ENCODE data around the gene DESI2. TPM values are rescaled to one million over a fixed set of nuclear protein-coding genes. Genes with fewer than 3 reads are reported as not detected.

Gene DESI2
- total and polyA plus RNA-seq, 8 donors = 3.5 to 74.7 (median 19.0) TPM

DNA sequence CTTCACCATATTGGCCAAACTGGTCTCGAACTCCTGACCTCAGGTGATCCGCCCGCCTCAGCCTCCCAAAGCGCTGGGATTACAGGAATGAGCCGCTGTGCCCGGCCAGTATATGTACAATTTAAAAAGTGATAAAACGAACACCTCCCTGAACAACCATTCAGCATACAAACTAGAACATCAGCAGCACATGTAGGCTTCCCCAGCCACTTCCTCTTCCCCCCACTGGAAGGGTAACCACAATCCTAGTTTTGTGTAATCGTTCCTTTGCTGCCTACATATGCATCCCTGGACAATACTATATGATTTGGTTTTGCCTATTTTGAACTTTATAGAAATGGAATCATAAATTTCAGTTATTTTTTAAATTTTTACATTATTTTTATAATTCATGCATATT is 60.4 kb downstream of the DESI2 start:
- no peaks in the 10 kb centered on the region for H3K9me3 ChIP-seq
- DNase-seq = no peak
- H3K36me3 ChIP-seq = peaks cover 0 to 5% (median 0%) of the 10 kb centered on the region in 4 donors
- H3K27me3 ChIP-seq = no peaks in the 10 kb centered on the region
- intact Hi-C loops (cut with DNase I; ENCODE audit: low total_unique reads) = no loop called here
- 85 to 92% (median 88%) methylated on average over 8 of the region's 8 CpGs for WGBS, 5 donors
- no peak overlapping the region for H3K27ac ChIP-seq
- TF ChIP-seq, protein P1, sequence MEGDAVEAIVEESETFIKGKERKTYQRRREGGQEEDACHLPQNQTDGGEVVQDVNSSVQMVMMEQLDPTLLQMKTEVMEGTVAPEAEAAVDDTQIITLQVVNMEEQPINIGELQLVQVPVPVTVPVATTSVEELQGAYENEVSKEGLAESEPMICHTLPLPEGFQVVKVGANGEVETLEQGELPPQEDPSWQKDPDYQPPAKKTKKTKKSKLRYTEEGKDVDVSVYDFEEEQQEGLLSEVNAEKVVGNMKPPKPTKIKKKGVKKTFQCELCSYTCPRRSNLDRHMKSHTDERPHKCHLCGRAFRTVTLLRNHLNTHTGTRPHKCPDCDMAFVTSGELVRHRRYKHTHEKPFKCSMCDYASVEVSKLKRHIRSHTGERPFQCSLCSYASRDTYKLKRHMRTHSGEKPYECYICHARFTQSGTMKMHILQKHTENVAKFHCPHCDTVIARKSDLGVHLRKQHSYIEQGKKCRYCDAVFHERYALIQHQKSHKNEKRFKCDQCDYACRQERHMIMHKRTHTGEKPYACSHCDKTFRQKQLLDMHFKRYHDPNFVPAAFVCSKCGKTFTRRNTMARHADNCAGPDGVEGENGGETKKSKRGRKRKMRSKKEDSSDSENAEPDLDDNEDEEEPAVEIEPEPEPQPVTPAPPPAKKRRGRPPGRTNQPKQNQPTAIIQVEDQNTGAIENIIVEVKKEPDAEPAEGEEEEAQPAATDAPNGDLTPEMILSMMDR (IDR thresholded peaks at IDR 0.05) = no peak
- TF ChIP-seq POLR2A (IDR thresholded peaks at IDR 0.05) (no peak), POLR2AphosphoS5 (IDR thresholded peaks at IDR 0.05) (no peak), EP300 (IDR thresholded peaks at IDR 0.05) (no peak)
- H3K4me3 ChIP-seq = no peak overlapping the region
- H3K4me1 ChIP-seq = peaks cover 0 to 11% (median 0%) of the 10 kb centered on the region in 4 donors

GRCh38 chr1:244727871-244728474 is 75.0 kb downstream of the DESI2 start:
- Histone ChIP-seq H3K27ac (no peak overlapping the region), H3K36me3 (no peaks in the 10 kb centered on the region), H3K9me3 (no peaks in the 10 kb centered on the region), H3K4me3 (no peak overlapping the region), H3K27me3 (peaks cover 0 to 8% (median 0%) of the 10 kb centered on the region in 3 donors), H3K4me1 (peaks cover 0 to 18% (median 11%) of the 10 kb centered on the region in 4 donors)
- intact Hi-C loops (cut with DNase I; ENCODE audit: low total_unique reads) = no loop called here
- no peak for DNase-seq
- TF ChIP-seq, protein P1 (IDR thresholded peaks at IDR 0.05) = no peak
- TF ChIP-seq POLR2A (IDR thresholded peaks at IDR 0.05) (no peak), POLR2AphosphoS5 (IDR thresholded peaks at IDR 0.05) (no peak), EP300 (IDR thresholded peaks at IDR 0.05) (no peak)
- 90 to 94% (median 91%) methylated on average over 11 of the region's 11 CpGs for WGBS, 5 donors

DNA sequence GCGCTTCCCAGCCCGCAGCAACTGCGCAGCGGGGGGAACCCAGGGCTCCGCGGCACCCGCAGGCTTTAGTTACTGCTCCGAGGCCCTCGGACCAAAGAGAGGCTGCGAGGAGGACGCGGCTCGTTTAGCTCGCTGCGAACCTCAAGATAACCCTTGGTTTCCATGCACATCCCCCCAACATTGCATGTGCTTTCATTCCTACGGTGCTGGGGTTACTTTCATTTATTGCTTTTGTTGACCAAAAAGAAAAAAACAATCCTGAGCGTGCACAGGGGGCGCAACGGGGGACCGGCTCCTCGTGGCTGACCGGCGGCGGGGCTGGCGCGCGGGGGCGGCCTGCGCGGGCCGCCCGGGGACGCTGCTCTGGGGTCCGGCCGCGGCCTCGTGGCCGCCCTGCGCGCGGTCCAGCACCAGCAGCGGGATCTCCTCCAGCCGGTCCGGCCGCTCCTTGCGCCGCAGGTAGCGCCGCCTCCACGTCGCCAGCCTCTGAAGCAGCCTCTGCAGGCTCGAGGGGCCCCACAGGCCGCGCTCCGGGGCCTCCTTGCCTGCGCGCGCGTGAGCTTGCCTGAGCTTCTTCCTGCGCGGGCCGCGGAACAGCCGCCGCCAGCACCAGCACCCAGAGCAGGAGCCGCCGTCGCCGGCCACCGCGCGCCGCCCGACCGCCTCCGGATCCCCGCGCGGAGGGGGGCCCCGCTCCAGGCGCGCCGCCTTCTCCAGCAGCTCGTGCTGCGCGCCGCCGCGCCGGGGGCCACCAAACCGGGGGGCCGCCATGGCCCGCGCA is 77.4 kb downstream of the DESI2 start:
- TF ChIP-seq POLR2A (IDR thresholded peaks at IDR 0.05) = no peak
- TF ChIP-seq, protein P1 (IDR thresholded peaks at IDR 0.05) = no peak
- no peak for TF ChIP-seq EP300 (IDR thresholded peaks at IDR 0.05)
- no peak for TF ChIP-seq POLR2AphosphoS5 (IDR thresholded peaks at IDR 0.05)

GRCh38 chr1:244730934-244731434 is 78.1 kb downstream of the DESI2 start:
- Histone ChIP-seq H3K27me3 (peaks cover 0 to 8% (median 0%) of the 10 kb centered on the region in 3 donors), H3K36me3 (no peaks in the 10 kb centered on the region), H3K9me3 (peaks cover 0 to 13% (median 0%) of the 10 kb centered on the region in 4 donors), H3K27ac (peak overlapping the region in 4 of 5 donors; percentile 65 to 81 (median 74)), H3K4me1 (peaks cover 0 to 18% (median 11%) of the 10 kb centered on the region in 4 donors), H3K4me3 (peak overlapping the region; percentile 61 to 76 (median 64))
- 43 to 78% (median 49%) methylated on average over 8 to 28 of the region's 28 CpGs for WGBS, 5 donors
- intact Hi-C loops (cut with DNase I; ENCODE audit: low total_unique reads) = no loop called here
- no peak for TF ChIP-seq POLR2AphosphoS5 (IDR thresholded peaks at IDR 0.05)
- TF ChIP-seq, protein P1 (IDR thresholded peaks at IDR 0.05) = no peak
- no peak for TF ChIP-seq POLR2A (IDR thresholded peaks at IDR 0.05)
- no peak for TF ChIP-seq EP300 (IDR thresholded peaks at IDR 0.05)
- DNase-seq = no peak

More for the DNA sequence above, 77.4 kb downstream of the DESI2 start:
- intact Hi-C loops (cut with DNase I; ENCODE audit: low total_unique reads) = no loop called here
- no peaks in the 10 kb centered on the region for H3K36me3 ChIP-seq
- H3K9me3 ChIP-seq = peaks cover 0 to 6% (median 0%) of the 10 kb centered on the region in 4 donors
- H3K27ac ChIP-seq = peak overlapping the region in 4 of 5 donors; percentile 65 to 81 (median 74)
- peaks cover 0 to 8% (median 0%) of the 10 kb centered on the region in 3 donors for H3K27me3 ChIP-seq
- H3K4me3 ChIP-seq = peak overlapping the region; percentile 61 to 76 (median 64)
- DNase-seq = peak; percentile 64 to 82
- H3K4me1 ChIP-seq = peaks cover 0 to 18% (median 11%) of the 10 kb centered on the region in 4 donors
- 0 to 1% (median 0%) methylated on average over 27 to 94 of the region's 94 CpGs for WGBS, 5 donors

Data from stomach (tissue), 9 donors.